ENCODE measurements around the gene OR51Q1. TPM values are rescaled to one million over a fixed set of nuclear protein-coding genes. Genes with fewer than 3 reads are reported as not detected.

The OR51Q1 gene, protein sequence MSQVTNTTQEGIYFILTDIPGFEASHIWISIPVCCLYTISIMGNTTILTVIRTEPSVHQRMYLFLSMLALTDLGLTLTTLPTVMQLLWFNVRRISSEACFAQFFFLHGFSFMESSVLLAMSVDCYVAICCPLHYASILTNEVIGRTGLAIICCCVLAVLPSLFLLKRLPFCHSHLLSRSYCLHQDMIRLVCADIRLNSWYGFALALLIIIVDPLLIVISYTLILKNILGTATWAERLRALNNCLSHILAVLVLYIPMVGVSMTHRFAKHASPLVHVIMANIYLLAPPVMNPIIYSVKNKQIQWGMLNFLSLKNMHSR
- not detected for polyA plus RNA-seq (ENCODE audit: insufficient read length in 10 of 10)
- long read RNA-seq, donor 1 = 0 reads
- long read RNA-seq, donor 2 = 0 reads
- long read RNA-seq, donor 3 = 0 reads
- long read RNA-seq, donor 4 = 0 reads
- long read RNA-seq, donor 5 = 0 reads
- long read RNA-seq, donor 6 = 0 reads
- long read RNA-seq, donor 7 = 0 reads
- long read RNA-seq, donor 8 = 0 reads
- long read RNA-seq, donor 9 = 0 reads

GRCh38 chr11:5421811-5422210 is at the start of gene OR51Q1:
TSS of gene OR51Q1 (plus strand) at chr11:5422111. CDS start at chr11:5422201, 90 bp downstream.
- no peak for DNase-seq

- DNase-seq = peak in 1 of 3 donors; percentile 23
Measured at GRCh38 chr11:5380740-5381342, 41.1 kb upstream of the OR51Q1 start.

DNA sequence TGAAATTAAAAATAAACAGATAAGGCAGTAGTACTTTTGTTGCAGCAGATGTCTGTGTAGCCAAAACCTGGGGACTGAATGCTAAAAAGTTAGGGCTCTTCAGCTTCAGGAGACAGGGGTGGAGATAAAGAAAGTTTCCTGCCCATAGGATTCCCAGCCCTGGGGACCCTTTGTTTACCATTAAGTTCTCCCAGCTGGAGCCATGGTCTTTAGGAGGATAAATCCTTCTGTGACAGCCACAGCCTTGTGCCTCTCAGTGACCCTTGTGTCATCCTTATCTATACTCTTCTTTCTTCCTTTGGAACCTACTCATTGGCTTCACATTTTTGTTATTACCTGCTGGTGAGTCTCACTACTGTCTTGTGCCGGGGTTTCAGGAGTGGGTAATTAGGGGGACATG is 38.3 kb upstream of the OR51Q1 start, which contains the start of gene OR51M1:
OR51M1 (plus strand) TSS at position 237 of the 400 bp plus-strand sequence. CDS start 5,587 bp downstream, outside the sequence.
- DNase-seq = no peak

GRCh38 chr11:5384335-5384734 is 37.6 kb upstream of the OR51Q1 start:
- DNase-seq = no peak

DNA sequence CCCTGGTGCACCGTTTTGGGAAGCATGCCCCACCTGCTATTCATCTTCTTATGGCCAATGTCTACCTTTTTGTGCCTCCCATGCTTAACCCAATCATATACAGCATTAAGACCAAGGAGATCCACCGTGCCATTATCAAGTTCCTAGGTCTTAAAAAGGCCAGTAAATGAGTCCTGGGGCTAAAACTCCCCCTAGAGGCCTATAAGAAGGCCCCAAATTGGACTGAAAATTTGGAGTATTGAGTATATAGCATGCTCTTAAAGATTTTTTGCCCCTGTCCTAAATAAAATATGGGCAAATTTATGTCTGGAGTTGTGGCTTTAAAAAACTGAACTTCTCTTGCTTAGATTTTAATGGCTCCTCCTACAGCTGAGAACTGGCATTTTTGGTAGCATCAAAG is 31.7 kb upstream of the OR51Q1 start:
- no peak for DNase-seq

- no peak for DNase-seq
Measured at GRCh38 chr11:5394091-5394490, 27.8 kb upstream of the OR51Q1 start.

DNA sequence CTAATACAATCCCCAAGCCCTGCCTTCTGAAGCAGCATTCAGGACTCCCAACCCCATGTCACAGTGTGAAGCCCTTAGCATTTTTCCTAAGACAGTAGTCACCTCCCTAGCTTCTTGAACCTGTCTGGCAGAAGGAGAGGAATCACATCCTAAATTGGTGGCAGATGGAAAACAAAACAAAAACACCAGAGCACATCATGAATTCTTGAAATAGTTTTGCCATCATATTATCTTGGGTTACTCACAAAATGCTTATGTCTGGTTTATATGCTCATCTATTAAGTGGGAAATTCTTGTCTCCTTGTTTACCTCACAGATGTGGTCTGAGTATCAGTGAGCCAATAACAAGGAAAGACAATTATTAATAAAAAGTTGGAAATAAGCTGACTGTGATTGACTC is 23.0 kb upstream of the OR51Q1 start:
- DNase-seq = no peak

GRCh38 chr11:5405173-5405572 is 16.7 kb upstream of the OR51Q1 start:
- DNase-seq = no peak

- DNase-seq = no peak
Measured at GRCh38 chr11:5420993-5421392, 918 bp upstream of the OR51Q1 start.

- no peak for DNase-seq
Measured at GRCh38 chr11:5423131-5423530, 1.2 kb downstream of the OR51Q1 start.

DNA sequence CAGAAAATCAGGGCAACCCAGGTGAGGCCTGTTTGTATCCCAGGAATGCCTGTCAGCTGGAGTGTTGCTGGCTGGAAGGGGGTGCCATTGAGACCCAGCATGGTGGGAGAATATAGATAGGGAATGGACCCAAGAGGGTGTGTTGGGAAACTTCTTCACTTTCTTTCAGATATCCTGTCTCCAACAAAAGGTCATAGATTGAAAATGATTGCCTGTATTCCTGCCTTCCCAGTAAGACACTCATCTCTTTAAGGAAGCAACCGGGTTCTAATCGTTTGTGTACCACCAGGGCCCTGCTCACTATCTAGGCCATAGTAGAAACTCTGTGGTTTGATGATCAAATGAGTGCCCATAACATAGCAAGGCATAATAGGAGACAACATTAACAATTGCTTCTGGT is 19.5 kb downstream of the OR51Q1 start, which contains the start of gene OR51I1:
OR51I1 (minus strand) TSS at position 101 of the 400 bp plus-strand sequence; CDS start at position 101, 0 bp downstream.
- no peak for DNase-seq

DNA sequence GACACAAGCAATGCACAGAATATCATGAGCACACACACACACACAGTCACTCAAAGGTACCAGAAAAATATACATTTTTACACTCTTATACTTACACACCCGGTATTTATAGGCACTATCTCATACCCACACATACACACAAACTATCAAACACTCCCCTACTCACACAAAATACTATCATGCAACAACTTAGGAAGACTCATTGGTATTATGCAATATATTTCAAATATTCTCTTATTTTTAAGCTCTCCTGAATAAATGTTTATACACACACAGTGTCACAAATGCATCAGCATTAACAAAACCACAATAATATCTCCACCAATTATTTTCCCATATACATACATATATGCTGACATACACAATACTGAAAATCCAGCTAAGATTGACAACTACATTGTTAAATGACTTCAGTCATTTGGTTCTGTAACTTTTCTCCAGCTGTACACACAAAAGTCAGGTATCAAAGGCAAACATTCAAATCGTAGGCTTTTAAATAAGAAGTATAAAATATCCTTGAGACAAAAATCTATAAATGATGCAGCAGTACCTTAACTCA is 22.0 kb downstream of the OR51Q1 start:
- DNase-seq = no peak

DNA sequence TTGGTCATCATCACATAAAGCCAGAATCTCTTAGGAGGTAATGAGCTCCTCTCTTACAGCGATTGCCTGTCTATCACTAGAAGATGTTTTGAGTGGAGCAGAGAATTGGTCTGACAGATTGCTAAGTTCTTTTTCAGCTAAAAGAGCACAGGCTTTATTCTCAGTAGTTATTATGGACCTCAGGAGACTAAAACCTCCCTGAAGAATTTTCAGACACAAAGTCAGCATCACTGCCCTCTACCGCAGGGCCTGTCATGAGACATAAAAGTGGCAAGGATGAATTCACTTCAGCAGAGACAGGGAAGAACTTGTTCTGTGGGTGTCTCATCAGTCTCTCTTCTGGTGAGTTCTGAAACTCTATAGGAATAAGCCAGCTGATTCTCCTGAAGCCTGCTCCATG is 27.1 kb downstream of the OR51Q1 start, which contains the start of gene OR51I2:
OR51I2 (plus strand) TSS at position 301 of the 400 bp plus-strand sequence. CDS start 4,166 bp downstream, outside the sequence.
- no peak for DNase-seq

- no peak for DNase-seq
Measured at GRCh38 chr11:5449432-5449831, 27.5 kb downstream of the OR51Q1 start.

DNA sequence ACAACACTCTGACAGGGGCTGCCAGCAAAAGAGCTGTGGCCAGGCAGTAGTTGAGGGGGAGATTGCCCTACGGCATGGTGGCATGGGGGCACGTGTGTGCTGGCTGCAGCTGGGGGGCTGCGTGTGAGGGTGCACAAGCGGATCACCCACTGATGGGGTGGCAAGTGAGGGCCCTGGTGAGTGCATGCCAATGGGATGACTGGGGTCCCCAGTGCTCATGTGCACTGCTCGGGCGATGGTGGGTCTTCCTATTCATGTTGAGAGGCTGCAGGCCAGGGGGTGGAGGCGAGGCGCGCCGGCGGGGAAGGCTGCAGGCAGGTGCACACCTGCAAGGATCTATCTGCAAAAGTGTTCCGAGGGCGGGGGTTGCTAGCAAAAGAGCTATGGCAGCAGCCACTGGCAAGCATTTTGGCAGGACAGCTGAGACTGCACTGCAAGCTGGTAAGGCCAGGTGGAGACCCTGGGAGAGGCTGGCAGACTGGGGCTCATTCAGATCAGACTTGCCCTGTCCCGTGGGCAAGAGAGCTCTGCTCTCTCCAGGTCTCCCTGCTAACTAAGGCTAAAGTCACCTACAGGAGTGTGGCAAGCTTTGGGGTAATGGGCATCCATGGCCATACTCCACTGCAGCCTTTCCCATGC is 39.2 kb downstream of the OR51Q1 start:
- DNase-seq = no peak

DNA sequence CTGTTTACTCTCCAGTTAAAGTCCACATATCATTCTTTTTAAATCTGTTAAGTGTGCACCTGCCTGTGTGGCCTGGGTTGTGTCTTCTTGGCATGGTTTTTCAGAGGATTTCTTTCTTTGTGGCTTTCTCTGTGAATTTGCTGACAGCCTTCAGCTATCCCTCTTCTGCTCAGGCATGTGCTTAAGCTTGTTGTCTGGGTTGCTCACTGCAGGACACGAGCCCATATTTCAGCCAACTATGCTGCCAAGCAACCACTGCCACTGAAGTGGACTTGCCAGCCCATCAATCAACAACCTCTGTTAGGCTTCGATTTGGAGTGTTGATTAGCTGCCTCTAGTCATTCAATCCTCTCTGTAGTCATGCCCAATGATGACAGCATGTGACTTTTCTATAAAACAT is 45.6 kb downstream of the OR51Q1 start:
- no peak for DNase-seq

Other genes starting within 250 kb of the OR51Q1 start
- gene OR51V1, start 221.4 kb upstream of the OR51Q1 start, polyA plus RNA-seq (ENCODE audit: insufficient read length in 10 of 10) = not detected
- 1,000 to 10,000 TPM in 3 of 10 donors, 100 to 1,000 TPM in 7; 173 to 2,168 (median 503) TPM for gene HBB, start 195.0 kb upstream of the OR51Q1 start, polyA plus RNA-seq (ENCODE audit: insufficient read length in 10 of 10)
- 1 to 10 TPM in 3 of 10 donors, under 1 TPM in 4, not detected in 3; 0.25 to 1.9 (median 0.86) TPM for gene HBD, start 187.6 kb upstream of the OR51Q1 start, polyA plus RNA-seq (ENCODE audit: insufficient read length in 10 of 10)
- gene HBG1, start 172.3 kb upstream of the OR51Q1 start, polyA plus RNA-seq (ENCODE audit: insufficient read length in 10 of 10) = 1,000 to 10,000 TPM in 2 of 10 donors, 10 to 100 TPM in 4, 1 to 10 TPM in 4; 3.6 to 4,554 (median 26.1) TPM
- over 10,000 TPM in 4 of 10 donors, 1,000 to 10,000 TPM in 6; 2,782 to 38,425 (median 6,490) TPM for gene HBG2, start 167.3 kb upstream of the OR51Q1 start, polyA plus RNA-seq (ENCODE audit: insufficient read length in 10 of 10)
- gene HBE1, start 152.2 kb upstream of the OR51Q1 start, polyA plus RNA-seq (ENCODE audit: insufficient read length in 10 of 10) = 100 to 1,000 TPM in 1 of 10 donors, 10 to 100 TPM in 6, 1 to 10 TPM in 3; 6.6 to 110 (median 23.6) TPM
- gene OR51B4, start 120.2 kb upstream of the OR51Q1 start, polyA plus RNA-seq (ENCODE audit: insufficient read length in 10 of 10) = not detected
- not detected for gene OR51B2, start 97.8 kb upstream of the OR51Q1 start, polyA plus RNA-seq (ENCODE audit: insufficient read length in 10 of 10)
- under 1 TPM in 1 of 10 donors, not detected in 9; 0.15 TPM for gene OR51B5, start 78.6 kb upstream of the OR51Q1 start, polyA plus RNA-seq (ENCODE audit: insufficient read length in 10 of 10)
- gene OR51B6, start 70.6 kb upstream of the OR51Q1 start, polyA plus RNA-seq (ENCODE audit: insufficient read length in 10 of 10) = not detected
- not detected for gene OR51M1, start 38.3 kb upstream of the OR51Q1 start, polyA plus RNA-seq (ENCODE audit: insufficient read length in 10 of 10)
- not detected for gene OR51I1, start 19.4 kb downstream of the OR51Q1 start, polyA plus RNA-seq (ENCODE audit: insufficient read length in 10 of 10)
- not detected for gene OR51I2, start 27.2 kb downstream of the OR51Q1 start, polyA plus RNA-seq (ENCODE audit: insufficient read length in 10 of 10)
- gene OR52D1, start 66.6 kb downstream of the OR51Q1 start, polyA plus RNA-seq (ENCODE audit: insufficient read length in 10 of 10) = not detected
- gene UBQLN3, start 87.8 kb downstream of the OR51Q1 start, polyA plus RNA-seq (ENCODE audit: insufficient read length in 10 of 10) = not detected
- gene UBQLNL, start 94.6 kb downstream of the OR51Q1 start, polyA plus RNA-seq (ENCODE audit: insufficient read length in 10 of 10) = under 1 TPM; 0.05 to 0.53 (median 0.19) TPM
- gene OR52H1, start 126.4 kb downstream of the OR51Q1 start, polyA plus RNA-seq (ENCODE audit: insufficient read length in 10 of 10) = not detected
- gene OR52B6, start 158.8 kb downstream of the OR51Q1 start, polyA plus RNA-seq (ENCODE audit: insufficient read length in 10 of 10) = not detected
- 1 to 10 TPM; 1.0 to 2.3 (median 1.6) TPM for gene TRIM6, start 174.5 kb downstream of the OR51Q1 start, polyA plus RNA-seq (ENCODE audit: insufficient read length in 10 of 10)
- gene TRIM34, start 202.9 kb downstream of the OR51Q1 start, polyA plus RNA-seq (ENCODE audit: insufficient read length in 10 of 10) = 1 to 10 TPM; 3.9 to 6.8 (median 4.7) TPM

Measured in muscle of back (tissue), 13 donors.